Stomach smooth muscle (tissue), 2 donors: ENCODE data around the gene MSANTD3.

ENCODE experiments used
- H3K27ac ChIP-seq: one replicate; pipeline ENCODE4 v1.7.0; 2013; ENCODE audit warnings: mild to moderate bottlenecking, low read length, inconsistent platforms
- H3K27me3 ChIP-seq, 2 donors: one replicate each; pipeline ENCODE4 v1.7.0; 2013; ENCODE audit warnings: low read length in 2 of 2; ENCODE audit not compliant: insufficient read depth in 2 of 2, control insufficient read depth in 1 of 2
- H3K36me3 ChIP-seq, 2 donors: one replicate each; pipeline ENCODE4 v1.7.0; 2013; ENCODE audit warnings: low read length in 2 of 2; ENCODE audit not compliant: control insufficient read depth in 2 of 2, insufficient read depth in 2 of 2
- H3K4me1 ChIP-seq: one replicate; pipeline ENCODE4 v1.7.0; 2013; ENCODE audit warnings: low read length; ENCODE audit not compliant: control insufficient read depth, insufficient read depth
- H3K4me3 ChIP-seq, 2 donors: one replicate each; pipeline ENCODE4 v1.7.0; 2013; ENCODE audit warnings: low read length in 2 of 2
- H3K9ac ChIP-seq, 2 donors: one replicate each; pipeline ENCODE4 v1.7.0; 2013; ENCODE audit warnings: low read length in 2 of 2, mild to moderate bottlenecking in 1 of 2
- H3K9me3 ChIP-seq, 2 donors: one replicate each; pipeline ENCODE4 v1.7.0; 2013; ENCODE audit warnings: low read length in 2 of 2; ENCODE audit not compliant: control insufficient read depth in 2 of 2
- donor health status: healthy.
- donor health status: Pancreatic carcinoma.

The MSANTD3 gene

GRCh38 chr9:100479820-100480219 is 52.9 kb downstream of the MSANTD3 start:
- H3K9ac ChIP-seq, result no peak overlapping the region
- no peaks in the 10 kb centered on the region for H3K4me1 ChIP-seq
- H3K36me3 ChIP-seq, result no peaks in the 10 kb centered on the region
- H3K4me3 ChIP-seq, result no peak overlapping the region
- H3K9me3 ChIP-seq, result no peaks in the 10 kb centered on the region
- H3K27me3 ChIP-seq, result peaks cover under 1% of the 10 kb centered on the region in 2 donors
- H3K27ac ChIP-seq, result no peak overlapping the region

- Histone ChIP-seq H3K9ac (no peak overlapping the region), H3K36me3 (no peaks in the 10 kb centered on the region), H3K4me3 (no peak overlapping the region), H3K4me1 (no peaks in the 10 kb centered on the region), H3K27me3 (no peaks in the 10 kb centered on the region), H3K9me3 (no peaks in the 10 kb centered on the region), H3K27ac (no peak overlapping the region)
Observed at GRCh38 chr9:100485196-100485595, 58.3 kb downstream of the MSANTD3 start.

- Histone ChIP-seq H3K27ac (no peak overlapping the region), H3K27me3 (no peaks in the 10 kb centered on the region), H3K9ac (no peak overlapping the region), H3K9me3 (no peaks in the 10 kb centered on the region), H3K4me1 (no peaks in the 10 kb centered on the region), H3K36me3 (no peaks in the 10 kb centered on the region), H3K4me3 (no peak overlapping the region)
Observed at GRCh38 chr9:100486479-100487176, 59.7 kb downstream of the MSANTD3 start.

GRCh38 chr9:100488177-100488576 is 61.2 kb downstream of the MSANTD3 start:
- Histone ChIP-seq H3K4me3 (no peak overlapping the region), H3K27me3 (no peaks in the 10 kb centered on the region), H3K9ac (no peak overlapping the region), H3K4me1 (no peaks in the 10 kb centered on the region), H3K36me3 (no peaks in the 10 kb centered on the region), H3K27ac (no peak overlapping the region), H3K9me3 (no peaks in the 10 kb centered on the region)

- no peak overlapping the region for H3K27ac ChIP-seq
- H3K27me3 ChIP-seq, result no peaks in the 10 kb centered on the region
- H3K36me3 ChIP-seq, result no peaks in the 10 kb centered on the region
- H3K9ac ChIP-seq, result no peak overlapping the region
- H3K9me3 ChIP-seq, result no peaks in the 10 kb centered on the region
- H3K4me3 ChIP-seq, result no peak overlapping the region
- no peaks in the 10 kb centered on the region for H3K4me1 ChIP-seq
Observed at GRCh38 chr9:100489836-100490235, 62.9 kb downstream of the MSANTD3 start.

GRCh38 chr9:100492952-100493351 is 66.0 kb downstream of the MSANTD3 start:
- H3K9me3 ChIP-seq, result no peaks in the 10 kb centered on the region
- H3K27me3 ChIP-seq, result no peaks in the 10 kb centered on the region
- H3K9ac ChIP-seq, result no peak overlapping the region

GRCh38 chr9:100498592-100498991 is 71.6 kb downstream of the MSANTD3 start:
- Histone ChIP-seq H3K9me3 (peaks cover 0 to 3% of the 10 kb centered on the region in 2 donors), H3K27me3 (no peaks in the 10 kb centered on the region), H3K4me3 (no peak overlapping the region), H3K36me3 (no peaks in the 10 kb centered on the region), H3K27ac (no peak overlapping the region), H3K9ac (no peak overlapping the region), H3K4me1 (no peaks in the 10 kb centered on the region)

More at GRCh38 chr9:100492952-100493351, 66.0 kb downstream of the MSANTD3 start:
- Histone ChIP-seq H3K4me3 (no peak overlapping the region), H3K27ac (no peak overlapping the region), H3K4me1 (no peaks in the 10 kb centered on the region), H3K36me3 (no peaks in the 10 kb centered on the region)

GRCh38 chr9:100499460-100499859 is 72.5 kb downstream of the MSANTD3 start:
- Histone ChIP-seq H3K27me3 (no peaks in the 10 kb centered on the region), H3K4me3 (no peak overlapping the region), H3K27ac (no peak overlapping the region), H3K9me3 (peaks cover 0 to 3% of the 10 kb centered on the region in 2 donors), H3K4me1 (no peaks in the 10 kb centered on the region), H3K9ac (no peak overlapping the region), H3K36me3 (no peaks in the 10 kb centered on the region)

- Histone ChIP-seq H3K27me3 (no peaks in the 10 kb centered on the region), H3K9ac (no peak overlapping the region), H3K36me3 (no peaks in the 10 kb centered on the region), H3K9me3 (peaks cover 0 to 3% of the 10 kb centered on the region in 2 donors), H3K4me3 (no peak overlapping the region), H3K27ac (no peak overlapping the region), H3K4me1 (no peaks in the 10 kb centered on the region)
Observed at GRCh38 chr9:100499866-100500265, 72.9 kb downstream of the MSANTD3 start.
